ENCODE measurements around the gene GBGT1. TPM values are rescaled to one million over a fixed set of nuclear protein-coding genes. Genes with fewer than 3 reads are reported as not detected.

The GBGT1 gene
- total RNA-seq, 1 experiment from 2014 or later = 1.8 TPM

DNA sequence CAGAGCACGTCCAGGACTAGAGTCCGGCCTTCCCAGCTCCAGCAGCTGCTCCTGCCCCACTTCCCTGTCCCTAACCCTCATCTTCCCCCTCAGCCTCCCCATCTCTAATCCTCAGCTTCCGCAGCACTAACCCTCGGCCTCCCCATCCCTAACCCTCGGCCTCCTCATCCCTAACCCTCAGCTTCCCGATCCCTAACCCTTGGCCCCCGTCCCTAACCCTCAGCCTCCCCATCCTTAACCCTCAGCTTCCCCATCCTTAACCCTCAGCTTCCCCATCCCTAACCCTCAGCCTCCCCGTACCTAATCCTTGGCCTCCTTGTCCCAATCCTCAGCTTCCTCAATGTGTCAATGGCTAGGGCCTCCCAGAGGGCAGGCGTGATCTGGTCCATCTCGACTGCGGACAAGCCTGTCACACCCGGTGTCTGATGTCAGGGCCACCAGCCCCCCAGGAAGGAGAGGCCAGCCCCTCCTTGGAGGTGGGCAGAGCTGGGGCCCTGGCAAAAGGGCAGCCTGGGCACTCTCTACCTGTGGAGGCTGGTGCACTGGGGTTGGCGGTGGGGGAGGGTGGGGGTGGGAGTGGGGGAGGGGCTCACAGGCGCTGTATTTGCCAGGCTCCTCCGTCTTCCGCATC is 43.9 kb upstream of the GBGT1 start:
- POLR2A ChIA-PET = no interaction called here
- ATAC-seq = peak; percentile 53; the same call in 1 of the 2 replicates
- no peak for DNase-seq (ENCODE audit: low read depth, low spot score)
- CTCF ChIA-PET = no interaction called here
- no peaks in the 10 kb centered on the region for H3K27me3 ChIP-seq (ENCODE audit: control insufficient read depth, insufficient read depth, low read length)
- no peaks in the 10 kb centered on the region for H3K36me3 ChIP-seq (ENCODE audit: control insufficient read depth, insufficient read depth, low read length)
- intact Hi-C loops (cut with micrococcal nuclease; ENCODE audit: unreplicated experiment) = no loop called here
- in situ Hi-C loops (cut with HindIII; ENCODE audit: low pct_unique_long_range_greater_than_20kb, low sequenced_read_pairs) = no loop called here
- BruUV-seq (replicated peaks) = no TSS peak
- TF ChIP-seq SIN3A (IDR thresholded peaks at IDR 0.05; ENCODE audit: borderline replicate concordance, insufficient read depth, low read depth, low read length) = no peak
- no peak for TF ChIP-seq TCF7L2 (IDR thresholded peaks at IDR 0.05; ENCODE audit: low read depth, low read length)
- TF ChIP-seq, protein P1, sequence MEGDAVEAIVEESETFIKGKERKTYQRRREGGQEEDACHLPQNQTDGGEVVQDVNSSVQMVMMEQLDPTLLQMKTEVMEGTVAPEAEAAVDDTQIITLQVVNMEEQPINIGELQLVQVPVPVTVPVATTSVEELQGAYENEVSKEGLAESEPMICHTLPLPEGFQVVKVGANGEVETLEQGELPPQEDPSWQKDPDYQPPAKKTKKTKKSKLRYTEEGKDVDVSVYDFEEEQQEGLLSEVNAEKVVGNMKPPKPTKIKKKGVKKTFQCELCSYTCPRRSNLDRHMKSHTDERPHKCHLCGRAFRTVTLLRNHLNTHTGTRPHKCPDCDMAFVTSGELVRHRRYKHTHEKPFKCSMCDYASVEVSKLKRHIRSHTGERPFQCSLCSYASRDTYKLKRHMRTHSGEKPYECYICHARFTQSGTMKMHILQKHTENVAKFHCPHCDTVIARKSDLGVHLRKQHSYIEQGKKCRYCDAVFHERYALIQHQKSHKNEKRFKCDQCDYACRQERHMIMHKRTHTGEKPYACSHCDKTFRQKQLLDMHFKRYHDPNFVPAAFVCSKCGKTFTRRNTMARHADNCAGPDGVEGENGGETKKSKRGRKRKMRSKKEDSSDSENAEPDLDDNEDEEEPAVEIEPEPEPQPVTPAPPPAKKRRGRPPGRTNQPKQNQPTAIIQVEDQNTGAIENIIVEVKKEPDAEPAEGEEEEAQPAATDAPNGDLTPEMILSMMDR (IDR thresholded peaks at IDR 0.05) = no peak
- no peak for TF ChIP-seq POLR2AphosphoS5 (IDR thresholded peaks at IDR 0.05; ENCODE audit: low read depth, low read length)
- TF ChIP-seq, protein P2, sequence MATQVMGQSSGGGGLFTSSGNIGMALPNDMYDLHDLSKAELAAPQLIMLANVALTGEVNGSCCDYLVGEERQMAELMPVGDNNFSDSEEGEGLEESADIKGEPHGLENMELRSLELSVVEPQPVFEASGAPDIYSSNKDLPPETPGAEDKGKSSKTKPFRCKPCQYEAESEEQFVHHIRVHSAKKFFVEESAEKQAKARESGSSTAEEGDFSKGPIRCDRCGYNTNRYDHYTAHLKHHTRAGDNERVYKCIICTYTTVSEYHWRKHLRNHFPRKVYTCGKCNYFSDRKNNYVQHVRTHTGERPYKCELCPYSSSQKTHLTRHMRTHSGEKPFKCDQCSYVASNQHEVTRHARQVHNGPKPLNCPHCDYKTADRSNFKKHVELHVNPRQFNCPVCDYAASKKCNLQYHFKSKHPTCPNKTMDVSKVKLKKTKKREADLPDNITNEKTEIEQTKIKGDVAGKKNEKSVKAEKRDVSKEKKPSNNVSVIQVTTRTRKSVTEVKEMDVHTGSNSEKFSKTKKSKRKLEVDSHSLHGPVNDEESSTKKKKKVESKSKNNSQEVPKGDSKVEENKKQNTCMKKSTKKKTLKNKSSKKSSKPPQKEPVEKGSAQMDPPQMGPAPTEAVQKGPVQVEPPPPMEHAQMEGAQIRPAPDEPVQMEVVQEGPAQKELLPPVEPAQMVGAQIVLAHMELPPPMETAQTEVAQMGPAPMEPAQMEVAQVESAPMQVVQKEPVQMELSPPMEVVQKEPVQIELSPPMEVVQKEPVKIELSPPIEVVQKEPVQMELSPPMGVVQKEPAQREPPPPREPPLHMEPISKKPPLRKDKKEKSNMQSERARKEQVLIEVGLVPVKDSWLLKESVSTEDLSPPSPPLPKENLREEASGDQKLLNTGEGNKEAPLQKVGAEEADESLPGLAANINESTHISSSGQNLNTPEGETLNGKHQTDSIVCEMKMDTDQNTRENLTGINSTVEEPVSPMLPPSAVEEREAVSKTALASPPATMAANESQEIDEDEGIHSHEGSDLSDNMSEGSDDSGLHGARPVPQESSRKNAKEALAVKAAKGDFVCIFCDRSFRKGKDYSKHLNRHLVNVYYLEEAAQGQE (IDR thresholded peaks at IDR 0.05; ENCODE audit: insufficient read depth in 1 of 2, low read depth in 2 of 2, low read length in 1 of 2) = no peak
- no peak overlapping the region for H3K4me3 ChIP-seq (ENCODE audit: low read depth in 2 of 2, low read length in 2 of 2)
- H3K4me1 ChIP-seq (ENCODE audit: control insufficient read depth, insufficient read depth, low read length) = no peaks in the 10 kb centered on the region
- H3K27ac ChIP-seq (ENCODE audit: low read length) = no peak overlapping the region
- 0 out of 2 replicates have a peak, but pooled peaks cover 4% of the 10 kb centered on the region for H3K9me3 ChIP-seq (ENCODE audit: control insufficient read depth, insufficient read depth, low read depth, low read length)

DNA sequence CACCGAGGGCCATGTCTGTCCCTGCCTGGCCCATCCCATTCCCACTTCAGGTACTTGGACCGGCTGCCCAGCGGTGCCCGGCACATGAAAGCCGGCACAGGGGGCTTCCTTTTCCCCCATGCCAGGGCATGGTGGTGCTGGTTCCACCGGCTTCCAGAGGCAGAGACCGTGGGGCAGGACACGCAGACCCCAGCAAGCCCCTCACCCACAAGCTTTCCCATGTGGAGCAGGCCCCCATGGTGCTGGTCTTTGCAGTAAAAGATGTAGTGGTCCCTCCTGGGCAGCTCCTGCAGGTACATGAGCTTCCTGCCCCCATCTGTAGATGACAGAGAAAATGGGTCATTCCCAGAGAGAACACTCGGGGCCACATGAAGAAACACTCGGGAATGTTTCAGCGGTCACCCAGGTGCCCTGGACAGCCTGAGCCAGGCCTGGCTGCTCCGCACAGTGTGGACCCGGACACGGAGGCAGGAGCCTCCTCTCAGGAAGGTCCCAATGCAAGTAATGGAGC is 43.4 kb upstream of the GBGT1 start:
- CTCF ChIA-PET = no interaction called here
- no peaks in the 10 kb centered on the region for H3K4me1 ChIP-seq (ENCODE audit: control insufficient read depth, insufficient read depth, low read length)
- intact Hi-C loops (cut with micrococcal nuclease; ENCODE audit: unreplicated experiment) (no loop called here), in situ Hi-C loops (cut with HindIII; ENCODE audit: low pct_unique_long_range_greater_than_20kb, low sequenced_read_pairs) (no loop called here)
- POLR2A ChIA-PET = no interaction called here
- DNase-seq (ENCODE audit: low read depth, low spot score) = no peak
- H3K27ac ChIP-seq (ENCODE audit: low read length) = no peak overlapping the region
- no peaks in the 10 kb centered on the region for H3K36me3 ChIP-seq (ENCODE audit: control insufficient read depth, insufficient read depth, low read length)
- 0 out of 2 replicates have a peak, but pooled peaks cover 4% of the 10 kb centered on the region for H3K9me3 ChIP-seq (ENCODE audit: control insufficient read depth, insufficient read depth, low read depth, low read length)
- TF ChIP-seq POLR2AphosphoS5 (IDR thresholded peaks at IDR 0.05; ENCODE audit: low read depth, low read length) = no peak
- TF ChIP-seq TCF7L2 (IDR thresholded peaks at IDR 0.05; ENCODE audit: low read depth, low read length) = no peak
- TF ChIP-seq, protein P1 (IDR thresholded peaks at IDR 0.05) = no peak
- TF ChIP-seq SIN3A (IDR thresholded peaks at IDR 0.05; ENCODE audit: borderline replicate concordance, insufficient read depth, low read depth, low read length) = no peak
- TF ChIP-seq, protein P2 (IDR thresholded peaks at IDR 0.05; ENCODE audit: insufficient read depth in 1 of 2, low read depth in 2 of 2, low read length in 1 of 2) = no peak
- no peak for ATAC-seq
- BruUV-seq (replicated peaks) = no TSS peak
- no peak overlapping the region for H3K4me3 ChIP-seq (ENCODE audit: low read depth in 2 of 2, low read length in 2 of 2)
- no peaks in the 10 kb centered on the region for H3K27me3 ChIP-seq (ENCODE audit: control insufficient read depth, insufficient read depth, low read length)

Data from Panc1 (cell line).